Hepatocyte (in vitro differentiated cells): Measurements from ENCODE around the gene OTOS. TPM values are rescaled to one million over a fixed set of nuclear protein-coding genes. Genes with fewer than 3 reads are reported as not detected.

Experiments
- DNase-seq: peaks from one replicate; pipeline ENCODE4 v3.0.0-alpha.2; 2016; ENCODE audit warnings: low spot score
- H2AFZ ChIP-seq: fragments of 200-600 bp; sonication (generic); 2 replicates; pipeline ENCODE4 v1.6.0; 2016; ENCODE audit warnings: antibody characterized with exemption, mild to moderate bottlenecking
- H3K27ac ChIP-seq: fragments of 200-600 bp; sonication (generic); 2 replicates; pipeline ENCODE4 v1.5.1; 2016; ENCODE audit warnings: mild to moderate bottlenecking
- H3K27me3 ChIP-seq: fragments of 200-600 bp; sonication (generic); 2 replicates; pipeline ENCODE4 v1.6.1; 2016
- H3K36me3 ChIP-seq: fragments of 200-600 bp; sonication (generic); replicated peaks from 2 replicates; pipeline ENCODE4 v1.5.1; 2016; ENCODE audit warnings: low read depth; ENCODE audit not compliant: insufficient read depth
- H3K4me1 ChIP-seq: fragments of 200-600 bp; sonication (generic); 2 replicates; pipeline ENCODE4 v1.5.1; 2016; ENCODE audit warnings: mild to moderate bottlenecking, moderate library complexity; ENCODE audit not compliant: insufficient read depth
- H3K4me2 ChIP-seq: fragments of 200-600 bp; sonication (generic); 2 replicates; pipeline ENCODE4 v1.6.0; 2016
- H3K4me3 ChIP-seq: fragments of 200-600 bp; sonication (generic); 2 replicates; pipeline ENCODE4 v1.5.1; 2016; ENCODE audit warnings: mild to moderate bottlenecking
- H3K79me2 ChIP-seq: fragments of 200-600 bp; sonication (generic); 2 replicates; pipeline ENCODE4 v1.6.0; 2017; ENCODE audit warnings: mild to moderate bottlenecking
- H3K9me2 ChIP-seq: fragments of 200-600 bp; sonication (generic); replicated peaks from 2 replicates; pipeline ENCODE4 v1.6.0; 2017; ENCODE audit warnings: mild to moderate bottlenecking; ENCODE audit not compliant: insufficient read depth
- H3K9me3 ChIP-seq: fragments of 200-600 bp; sonication (generic); 2 replicates; pipeline ENCODE4 v1.5.1; 2016; ENCODE audit warnings: low read depth, mild to moderate bottlenecking
- H4K20me1 ChIP-seq: fragments of 200-600 bp; sonication (generic); 2 replicates; pipeline ENCODE4 v1.6.0; 2016; ENCODE audit warnings: mild to moderate bottlenecking; ENCODE audit not compliant: insufficient read depth, poor library complexity, severe bottlenecking
- CTCF ChIP-seq: fragments of 200-600 bp; sonication (generic); IDR thresholded peaks from 2 replicates; pipeline ENCODE4 v1.5.1; 2016; ENCODE audit warnings: antibody characterized with exemption, mild to moderate bottlenecking; ENCODE audit not compliant: poor library complexity
- EZH2 ChIP-seq: fragments of 200-600 bp; sonication (generic); IDR thresholded peaks from 2 replicates; pipeline ENCODE4 v1.6.1; 2016; ENCODE audit warnings: antibody characterized with exemption, mild to moderate bottlenecking, borderline replicate concordance
- EZH2phosphoT487 ChIP-seq: fragments of 200-600 bp; sonication (generic); IDR thresholded peaks from one replicate; pipeline ENCODE4 v1.6.1; 2018; ENCODE audit warnings: antibody characterized with exemption, mild to moderate bottlenecking, low read depth, moderate library complexity; ENCODE audit not compliant: unreplicated experiment, severe bottlenecking
- WGBS: methylation state at CpG from one replicate; pipeline ENCODE4 v1.1.6; 2016; ENCODE audit warnings: low lambda C conversion rate; ENCODE audit errors: missing lambda C conversion rate; 5-methylcytosine and 5-hydroxymethylcytosine counted together
- polyA plus RNA-seq: library from polyadenylated mRNA; unstranded; fragments of >200 nt; fragmentation: Nextera tagmentation; extraction: Ambion mirVana; gene quantifications from 2 replicates; pipeline ENCODE4 v1.2.1, GENCODE V29; 2016
- total RNA-seq: library from RNA; depleted of rRNA; stranded (reverse); fragments of >200 nt; gene quantifications from 2 replicates; pipeline ENCODE4 v1.2.3, GENCODE V29; 2014

Gene OTOS
- total and polyA plus RNA-seq, 2 experiments from 2014 or later = 0.50 TPM; not detected in 1

GRCh38 chr2:240179186-240179815 is 38.8 kb upstream of the OTOS start:
- 85% methylated on average over 11 of the region's 11 CpGs for WGBS
- no peaks in the 10 kb centered on the region for H3K9me3 ChIP-seq
- no peak for TF ChIP-seq EZH2
- TF ChIP-seq CTCF = no peak
- no peak for TF ChIP-seq EZH2phosphoT487
- peaks cover 18% of the 10 kb centered on the region for H3K27me3 ChIP-seq
- H3K36me3 ChIP-seq = no peaks in the 10 kb centered on the region
- no peaks in the 10 kb centered on the region for H3K9me2 ChIP-seq
- no peak for DNase-seq
- H3K4me2 ChIP-seq = no peak overlapping the region
- no peaks in the 10 kb centered on the region for H3K4me1 ChIP-seq
- H3K79me2 ChIP-seq = no peaks in the 10 kb centered on the region
- H3K4me3 ChIP-seq = no peak overlapping the region
- no peaks in the 10 kb centered on the region for H4K20me1 ChIP-seq
- H3K27ac ChIP-seq = no peak overlapping the region
- no peak overlapping the region for H2AFZ ChIP-seq

GRCh38 chr2:240178564-240178963 is 38.1 kb upstream of the OTOS start:
- Histone ChIP-seq H3K4me1 (no peaks in the 10 kb centered on the region), H3K4me2 (no peak overlapping the region), H3K27me3 (peaks cover 18% of the 10 kb centered on the region), H3K9me2 (no peaks in the 10 kb centered on the region), H3K36me3 (no peaks in the 10 kb centered on the region), H3K9me3 (no peaks in the 10 kb centered on the region), H3K79me2 (no peaks in the 10 kb centered on the region), H3K4me3 (no peak overlapping the region), H4K20me1 (no peaks in the 10 kb centered on the region), H2AFZ (no peak overlapping the region), H3K27ac (no peak overlapping the region)
- 80% methylated on average over 3 of the region's 3 CpGs for WGBS
- no peak for DNase-seq
- TF ChIP-seq EZH2 (no peak), CTCF (no peak), EZH2phosphoT487 (no peak)

GRCh38 chr2:240174496-240174895 is 34.0 kb upstream of the OTOS start:
- H3K9me2 ChIP-seq = no peaks in the 10 kb centered on the region
- no peak for DNase-seq
- no peak overlapping the region for H3K4me2 ChIP-seq
- no peaks in the 10 kb centered on the region for H3K36me3 ChIP-seq
- H3K79me2 ChIP-seq = no peaks in the 10 kb centered on the region
- H2AFZ ChIP-seq = no peak overlapping the region
- H3K4me3 ChIP-seq = no peak overlapping the region
- no peaks in the 10 kb centered on the region for H4K20me1 ChIP-seq
- peaks cover 5% of the 10 kb centered on the region for H3K4me1 ChIP-seq
- peaks cover 18% of the 10 kb centered on the region for H3K27me3 ChIP-seq
- H3K9me3 ChIP-seq = no peaks in the 10 kb centered on the region
- WGBS = 80% methylated on average over 7 of the region's 7 CpGs
- H3K27ac ChIP-seq = no peak overlapping the region
- no peak for TF ChIP-seq EZH2phosphoT487
- no peak for TF ChIP-seq EZH2
- TF ChIP-seq CTCF = no peak
